H1 (cell line): ENCODE measurements around the gene ARHGEF4. TPM values are rescaled to one million over a fixed set of nuclear protein-coding genes. Genes with fewer than 3 reads are reported as not detected.

Experiments used
- BRCA1 ChIP-seq: IDR thresholded peaks from 2 replicates; pipeline ENCODE4 v1.6.1; 2012; ENCODE audit warnings: low read depth, low read length, improper control_type of control experiment
- CBX8 ChIP-seq: fragments of 300-800, 300-1000 bp; sonication (generic); IDR thresholded peaks from 2 replicates; pipeline ENCODE4 v1.7.1; 2016; ENCODE audit warnings: low read depth, low read length, borderline replicate concordance
- CHD7 ChIP-seq: fragments of 300-600 bp; sonication (generic); IDR thresholded peaks from 2 replicates; pipeline ENCODE4 v1.7.1; 2012; ENCODE audit warnings: low read length, moderate library complexity, mild to moderate bottlenecking, inconsistent platforms; ENCODE audit not compliant: insufficient replicate concordance
- CTBP2 ChIP-seq: IDR thresholded peaks from 2 replicates; pipeline ENCODE4 v1.7.0; 2011; ENCODE audit warnings: borderline replicate concordance, mild to moderate bottlenecking, moderate library complexity, mixed read lengths, low read length; ENCODE audit not compliant: insufficient read depth, insufficient read length
- KDM5A ChIP-seq: fragments of 200-600 bp; IDR thresholded peaks from 2 replicates; pipeline ENCODE4 v1.7.1; 2012; ENCODE audit warnings: mild to moderate bottlenecking, low read length, inconsistent platforms, mixed read lengths
- SIN3A ChIP-seq, 2 experiments: IDR thresholded peaks in 1 of 2; conservative IDR thresholded peaks in 1 of 2; 2 replicates each; pipeline ENCODE4 v1.6.1; 2011 to 2012; ENCODE audit warnings: low read length in 2 of 2, improper control_type of control experiment in 1 of 2, low read depth in 1 of 2, mild to moderate bottlenecking in 1 of 2
- ZNF274 ChIP-seq: IDR thresholded peaks from 2 replicates; pipeline ENCODE4 v1.7.0; 2012; ENCODE audit warnings: low read length, borderline replicate concordance; ENCODE audit errors: extremely low read depth
- polyA plus RNA-seq, 7 experiments: library from polyadenylated mRNA; depleted of rRNA in 3 of 7; stranded (reverse) in 5 of 7; unstranded in 2 of 7; fragments of >200 nt in 5 of 7; fragments of 200-250 nt in 2 of 7; gene quantifications; 1 replicate in 5 of 7; 2 replicates in 1 of 7; 4 replicates in 1 of 7; pipeline versions ENCODE4 v1.2.1 to v1.2.3, GENCODE V29; 2011 to 2013; ENCODE audit warnings: missing spikeins in 2 of 7, mixed read lengths in 2 of 7
- total RNA-seq: library from RNA; stranded (reverse); fragmentation: NEBNext Ultra II Directional; extraction: Animal tissue kit (Norgen Biotek cat#: 25700); gene quantifications from 2 replicates; pipeline ENCODE4 v1.2.1, GENCODE V29; 2021

ARHGEF4 gene
- total and polyA plus RNA-seq, 2 of the 8 experiments (the other 6 are each of a cell fraction or from before 2014, with no cell fraction given): 10.6 to 14.6 TPM

- TF ChIP-seq CHD7: no peak
- no peak for TF ChIP-seq SIN3A (conservative IDR thresholded peaks at IDR 0.05 in 1 of 2, IDR thresholded peaks at IDR 0.05 in 1 of 2; ENCODE audit: low read depth in 1 of 2, low read length in 2 of 2)
- TF ChIP-seq CTBP2: no peak
- no peak for TF ChIP-seq BRCA1
- TF ChIP-seq KDM5A: no peak
- no peak for TF ChIP-seq CBX8
- TF ChIP-seq ZNF274: no peak
Observed at GRCh38 chr2:130805613-130806012, 31.1 kb upstream of the ARHGEF4 start (continued).
